Activated CD8-positive, alpha-beta memory T cell treated with anti-CD3 and anti-CD28 coated beads, Interleukin-2, amount 50 U/mL, for 4 hours (primary cell): ENCODE results near the gene ENTPD2.
"Not testable (repeated sequence)": the region's sequence is repeated elsewhere in the genome, so short reads cannot be mapped to it uniquely, and the experiment has no call there.

Source experiments
- DNase-seq: peaks from one replicate; pipeline ENCODE4 v3.0.0-alpha.2; 2020

ENTPD2 gene

GRCh38 chr9:137063311-137064026 is 9.6 kb upstream of the ENTPD2 start:
- no peak for DNase-seq

DNA sequence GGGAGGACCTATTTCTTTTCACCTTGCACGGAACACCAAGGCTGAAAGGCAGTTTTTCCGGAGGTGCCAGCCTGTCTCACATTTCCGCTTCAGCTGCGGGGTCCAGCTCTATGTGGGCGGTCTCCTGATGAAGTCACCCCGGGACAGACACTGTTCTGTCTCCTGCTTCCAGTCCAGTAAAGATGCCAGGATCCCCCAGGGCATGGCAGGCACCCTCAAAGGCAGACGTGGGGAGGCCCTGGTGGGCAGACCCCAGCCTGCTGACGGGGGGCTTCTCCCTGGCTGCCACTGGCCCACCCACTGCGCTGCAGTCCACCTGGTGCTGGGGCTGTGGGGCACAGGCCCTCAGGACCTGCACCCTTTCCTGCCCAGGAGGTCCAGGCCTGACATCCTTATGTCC is 8.9 kb upstream of the ENTPD2 start:
- not testable (repeated sequence) for DNase-seq

GRCh38 chr9:137062384-137062783 is 8.5 kb upstream of the ENTPD2 start:
- DNase-seq, result no peak

DNA sequence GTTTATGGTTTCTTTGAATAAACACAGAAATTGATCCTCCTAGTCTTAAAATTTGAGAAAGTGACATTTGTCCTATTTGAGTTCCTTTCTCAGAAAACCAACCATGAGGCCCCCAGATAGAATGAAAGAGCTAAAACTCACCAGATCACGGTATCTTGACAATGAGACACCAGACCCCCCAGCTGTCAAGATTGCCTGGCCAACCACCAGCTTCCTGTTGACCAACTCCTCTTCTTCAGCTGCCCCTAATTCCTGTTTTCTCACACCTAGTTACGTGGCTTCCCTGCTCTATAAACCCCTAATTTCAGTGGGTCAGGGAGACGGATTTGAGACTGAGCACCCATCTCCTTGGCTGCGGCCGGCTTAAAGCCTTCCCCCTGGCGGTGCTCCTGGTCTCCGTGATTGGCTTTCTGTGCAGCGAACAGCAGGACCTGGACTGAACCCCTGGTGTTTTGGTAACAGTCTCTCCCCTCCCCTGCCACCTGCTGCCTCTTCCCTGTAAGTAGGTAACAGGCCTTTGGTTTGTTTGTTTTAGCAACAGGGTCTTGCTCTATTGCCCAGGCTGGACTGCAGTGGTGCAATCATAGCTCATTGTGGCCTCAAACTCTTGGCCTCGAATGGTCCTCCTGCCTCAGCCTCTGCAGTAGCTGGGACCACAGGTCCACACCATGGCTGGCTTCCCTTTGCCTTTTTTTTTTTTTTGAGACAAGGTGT is 4.8 kb upstream of the ENTPD2 start:
- DNase-seq, result no peak

- DNase-seq, result no peak
Observed at GRCh38 chr9:137057545-137057944, 3.7 kb upstream of the ENTPD2 start.

- DNase-seq, result no peak
Observed at GRCh38 chr9:137056739-137057415, 3.0 kb upstream of the ENTPD2 start.

DNA sequence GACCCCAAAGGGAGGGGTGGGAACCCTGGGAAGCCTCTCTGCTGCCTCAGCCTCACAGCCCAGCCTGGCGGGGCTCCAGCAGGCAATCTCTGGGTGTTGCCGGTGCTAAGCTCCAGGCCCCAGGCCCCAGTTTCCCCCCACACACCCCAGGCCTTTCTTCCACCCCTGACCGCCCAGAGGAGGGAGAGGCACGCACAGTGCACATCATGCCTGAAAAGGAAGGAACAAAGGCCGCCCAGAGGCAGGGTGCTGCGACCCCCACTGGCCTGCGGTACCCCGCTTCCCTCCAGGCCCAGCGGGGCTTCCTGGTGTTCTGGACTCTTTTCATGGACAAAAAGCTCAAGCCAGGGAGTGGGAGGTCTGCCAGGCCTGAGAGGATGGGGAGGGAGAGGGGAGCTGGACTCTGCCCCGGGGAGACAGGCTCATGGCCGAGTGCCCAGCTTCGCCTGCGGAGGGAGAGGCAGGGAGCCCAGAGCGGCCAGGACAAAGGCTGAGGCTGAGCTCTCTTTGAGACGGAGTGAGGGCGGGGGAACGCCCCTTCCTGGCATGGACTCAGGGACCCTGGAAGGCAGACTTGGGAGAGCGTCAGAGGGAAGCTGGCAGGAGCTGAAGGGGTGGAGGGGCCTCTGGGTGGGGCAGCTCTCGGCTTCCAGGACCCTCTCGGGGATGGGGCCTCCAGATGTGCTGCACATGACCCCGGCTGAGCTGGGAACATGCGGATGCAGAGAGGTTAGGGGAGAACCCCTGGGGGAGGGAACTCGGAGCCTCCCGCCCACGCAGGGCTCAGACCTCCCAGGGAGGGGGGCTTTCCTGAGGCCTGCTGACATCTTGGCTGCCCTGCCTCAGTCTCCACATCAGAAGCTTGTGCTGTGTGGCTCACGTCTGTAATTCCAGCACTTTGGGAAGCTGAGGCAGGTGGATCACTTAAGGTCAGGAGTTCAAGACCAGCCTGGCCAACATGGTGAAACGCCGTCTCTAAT is 1.8 kb upstream of the ENTPD2 start:
- no peak for DNase-seq

- no peak for DNase-seq
Observed at GRCh38 chr9:137054932-137055384, 1.1 kb upstream of the ENTPD2 start.

- DNase-seq, result no peak
Observed at GRCh38 chr9:137052998-137053943, 590 bp downstream of the ENTPD2 start.

DNA sequence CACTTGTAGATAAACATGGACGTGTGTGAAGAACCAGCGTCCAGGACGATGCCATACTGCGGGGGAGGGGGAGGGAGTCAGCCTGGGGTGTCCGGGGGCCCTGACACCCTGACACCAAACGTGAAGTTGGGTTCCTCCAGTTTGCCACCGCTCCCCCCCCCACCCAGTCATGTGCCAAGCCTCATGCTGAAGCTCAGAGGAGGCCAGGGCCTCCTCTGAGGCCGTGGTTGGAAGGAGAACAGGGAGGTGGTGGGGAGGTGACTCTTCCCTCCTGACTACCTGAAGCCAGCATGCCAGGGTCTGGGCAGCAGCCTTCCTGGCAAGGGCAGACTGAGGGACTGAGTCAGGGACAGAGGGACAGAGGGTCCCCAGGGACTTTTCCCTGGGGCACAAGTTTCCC is 1.6 kb downstream of the ENTPD2 start:
- no peak for DNase-seq

- DNase-seq, result no peak
Observed at GRCh38 chr9:137051145-137051724, 2.6 kb downstream of the ENTPD2 start.

GRCh38 chr9:137050570-137050969 is 3.3 kb downstream of the ENTPD2 start:
- DNase-seq, result no peak

GRCh38 chr9:137049544-137050449 is 4.1 kb downstream of the ENTPD2 start:
- peak; percentile 55 for DNase-seq

- no peak for DNase-seq
Observed at GRCh38 chr9:137048655-137049543, 5.0 kb downstream of the ENTPD2 start.

GRCh38 chr9:137046088-137046787 is 7.6 kb downstream of the ENTPD2 start, which contains the start of gene NPDC1:
TSS of gene NPDC1 (minus strand) at chr9:137046177. CDS start at chr9:137045989, 188 bp downstream.
- peak; percentile 82 for DNase-seq

- no peak for DNase-seq
Observed at GRCh38 chr9:137045294-137046087, 8.4 kb downstream of the ENTPD2 start.

- no peak for DNase-seq
Observed at GRCh38 chr9:137044502-137045177, 9.2 kb downstream of the ENTPD2 start.
